Mammary epithelial cell (primary cell): ENCODE results near the gene LPCAT3.

ENCODE experiments used
- EZH2 ChIP-seq: IDR thresholded peaks from 2 replicates; pipeline ENCODE4 v1.6.1; 2012; ENCODE audit warnings: low read length, inconsistent platforms, borderline replicate concordance
- TF ChIP-seq, protein P1 (sequence below), 2 donors: IDR thresholded peaks in 1 of 2; conservative IDR thresholded peaks in 1 of 2; 2 replicates each; pipeline ENCODE4 v1.5.1; 2011 to 2012; ENCODE audit warnings: inconsistent platforms in 2 of 2, low read length in 2 of 2, mild to moderate bottlenecking in 2 of 2, control low read depth in 1 of 2, low read depth in 1 of 2; ENCODE audit not compliant: insufficient read depth in 1 of 2; ENCODE audit errors: extremely low read depth in 1 of 2

DNA sequence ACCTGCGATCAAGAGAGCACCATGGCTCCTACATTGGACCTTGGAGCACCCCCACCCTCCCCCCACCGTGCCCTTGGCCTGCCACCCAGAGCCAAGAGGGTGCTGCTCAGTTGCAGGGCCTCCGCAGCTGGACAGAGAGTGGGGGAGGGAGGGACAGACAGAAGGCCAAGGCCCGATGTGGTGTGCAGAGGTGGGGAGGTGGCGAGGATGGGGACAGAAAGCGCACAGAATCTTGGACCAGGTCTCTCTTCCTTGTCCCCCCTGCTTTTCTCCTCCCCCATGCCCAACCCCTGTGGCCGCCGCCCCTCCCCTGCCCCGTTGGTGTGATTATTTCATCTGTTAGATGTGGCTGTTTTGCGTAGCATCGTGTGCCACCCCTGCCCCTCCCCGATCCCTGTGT, 76.5 kb downstream of the LPCAT3 start:
- TF ChIP-seq EZH2, result no peak
- TF ChIP-seq, protein P1, sequence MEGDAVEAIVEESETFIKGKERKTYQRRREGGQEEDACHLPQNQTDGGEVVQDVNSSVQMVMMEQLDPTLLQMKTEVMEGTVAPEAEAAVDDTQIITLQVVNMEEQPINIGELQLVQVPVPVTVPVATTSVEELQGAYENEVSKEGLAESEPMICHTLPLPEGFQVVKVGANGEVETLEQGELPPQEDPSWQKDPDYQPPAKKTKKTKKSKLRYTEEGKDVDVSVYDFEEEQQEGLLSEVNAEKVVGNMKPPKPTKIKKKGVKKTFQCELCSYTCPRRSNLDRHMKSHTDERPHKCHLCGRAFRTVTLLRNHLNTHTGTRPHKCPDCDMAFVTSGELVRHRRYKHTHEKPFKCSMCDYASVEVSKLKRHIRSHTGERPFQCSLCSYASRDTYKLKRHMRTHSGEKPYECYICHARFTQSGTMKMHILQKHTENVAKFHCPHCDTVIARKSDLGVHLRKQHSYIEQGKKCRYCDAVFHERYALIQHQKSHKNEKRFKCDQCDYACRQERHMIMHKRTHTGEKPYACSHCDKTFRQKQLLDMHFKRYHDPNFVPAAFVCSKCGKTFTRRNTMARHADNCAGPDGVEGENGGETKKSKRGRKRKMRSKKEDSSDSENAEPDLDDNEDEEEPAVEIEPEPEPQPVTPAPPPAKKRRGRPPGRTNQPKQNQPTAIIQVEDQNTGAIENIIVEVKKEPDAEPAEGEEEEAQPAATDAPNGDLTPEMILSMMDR (conservative IDR thresholded peaks at IDR 0.05 in 1 of 2, IDR thresholded peaks at IDR 0.05 in 1 of 2; ENCODE audit: extremely low read depth in 1 of 2, insufficient read depth in 1 of 2, low read depth in 1 of 2, low read length in 2 of 2), result no peak
